Measurements from ENCODE around the gene ARL5C. TPM values are rescaled to one million over a fixed set of nuclear protein-coding genes. Genes with fewer than 3 reads are reported as not detected.

The ARL5C gene
- total RNA-seq, 1 donor from 2014 or later, result not detected

DNA sequence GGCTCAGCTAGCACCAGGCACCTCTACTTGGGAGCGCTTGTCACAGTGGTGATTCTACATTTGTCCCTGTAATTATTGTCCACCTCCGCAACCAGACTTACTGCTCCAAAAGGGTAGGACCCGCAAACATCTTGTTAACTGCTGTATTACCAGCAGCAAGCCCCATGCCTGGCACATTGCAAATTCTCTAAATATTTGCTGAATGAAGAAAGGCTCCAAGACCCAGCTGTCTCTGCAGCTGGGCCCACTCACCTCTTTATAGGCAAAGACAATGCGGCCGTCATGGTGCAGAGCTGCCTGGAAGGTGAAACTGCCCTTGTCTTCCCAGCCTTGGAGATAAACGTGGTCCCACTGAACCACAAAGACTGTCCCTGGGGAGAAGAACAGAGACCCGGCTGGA lies 58.8 kb downstream of the ARL5C start:
- peaks cover 9% of the 10 kb centered on the region for H3K27me3 Mint-ChIP-seq
- H3K9me3 Mint-ChIP-seq, result no peaks in the 10 kb centered on the region
- DNase-seq (no peak), ATAC-seq (ENCODE audit: low read depth) (no peak)
- CTCF ChIA-PET, result no interaction called here
- intact Hi-C loops (cut with micrococcal nuclease), result no loop called here
- no peaks in the 10 kb centered on the region for H3K4me1 Mint-ChIP-seq
- no peak overlapping the region for H3K27ac Mint-ChIP-seq
- H3K4me3 Mint-ChIP-seq, result no peak overlapping the region
- no peak for TF ChIP-seq CTCF (IDR thresholded peaks at IDR 0.05)
- H3K36me3 Mint-ChIP-seq (ENCODE audit: low read depth), result no peaks in the 10 kb centered on the region
- POLR2A ChIA-PET, result no interaction called here

Other genes with a start within 250 kb of the ARL5C start
- gene FBXO47, start 198.8 kb downstream of the ARL5C start, total RNA-seq, result not detected in 2 replicates
- gene PLXDC1, start 14.5 kb downstream of the ARL5C start, total RNA-seq, result not detected in 2 replicates
- gene CACNB1, start 31.5 kb upstream of the ARL5C start, total RNA-seq, result 4.5 and 5.7 TPM in 2 replicates
- 3,324 and 3,891 TPM in 2 replicates for gene RPL19, start 34.1 kb upstream of the ARL5C start, total RNA-seq
- gene STAC2, start 59.8 kb upstream of the ARL5C start, total RNA-seq, result not detected in 2 replicates
- gene FBXL20, start 235.5 kb upstream of the ARL5C start, total RNA-seq, result 14.1 and 14.4 TPM in 2 replicates